ENCODE measurements around the gene KRT13. TPM values are rescaled to one million over a fixed set of nuclear protein-coding genes. Genes with fewer than 3 reads are reported as not detected.
A peak's percentile ranks its signal among the peaks of the same experiment; 100 is the strongest.

KRT13 gene
- total RNA-seq, 1 experiment from 2014 or later: not detected

GRCh38 chr17:41499714-41500113 lies 5.7 kb downstream of the KRT13 start:
- no peak for TF ChIP-seq EZH2 (IDR thresholded peaks at IDR 0.05; ENCODE audit: borderline replicate concordance, low read depth, low read length, poor library complexity, severe bottlenecking)
- intact Hi-C loops (cut with micrococcal nuclease; ENCODE audit: unreplicated experiment): loop anchor here (5.0 kb wide), 1 partner anchor 352 kb away; the partner anchor contains the start of gene KRTAP4-5
- CTCF ChIA-PET: no interaction called here
- no peaks in the 10 kb centered on the region for H3K27me3 ChIP-seq (replicated peaks; ENCODE audit: insufficient read depth, low read depth, low read length, poor library complexity)
- H3K36me3 ChIP-seq (ENCODE audit: insufficient read depth, low read length, poor library complexity, severe bottlenecking): no peaks in the 10 kb centered on the region
- no peak overlapping the region for H3K27ac ChIP-seq (ENCODE audit: low read depth, low read length, poor library complexity, severe bottlenecking)
- no peak for DNase-seq (ENCODE audit: low spot score)
- no peaks in the 10 kb centered on the region for H3K9me3 ChIP-seq (ENCODE audit: low read depth, low read length, poor library complexity, severe bottlenecking)
- H3K4me3 ChIP-seq (ENCODE audit: low read depth, low read length, poor library complexity, severe bottlenecking): no peak overlapping the region
- H3K4me1 ChIP-seq (ENCODE audit: insufficient read depth, low read length, poor library complexity, severe bottlenecking): peaks cover 4% of the 10 kb centered on the region
- no TSS peak for BruUV-seq (replicated peaks)
- POLR2A ChIA-PET (ENCODE audit: low non-redundant PET): no interaction called here

- no peaks in the 10 kb centered on the region for H3K9me3 ChIP-seq (ENCODE audit: low read depth, low read length, poor library complexity, severe bottlenecking)
- POLR2A ChIA-PET (ENCODE audit: low non-redundant PET): no interaction called here
- H3K27me3 ChIP-seq (replicated peaks; ENCODE audit: insufficient read depth, low read depth, low read length, poor library complexity): no peaks in the 10 kb centered on the region
- H3K4me3 ChIP-seq (ENCODE audit: low read depth, low read length, poor library complexity, severe bottlenecking): no peak overlapping the region
- intact Hi-C loops (cut with micrococcal nuclease; ENCODE audit: unreplicated experiment): loop anchor here (5.0 kb wide), 1 partner anchor 351 kb away; the partner anchor contains the start of gene KRTAP4-5
- H3K36me3 ChIP-seq (ENCODE audit: insufficient read depth, low read length, poor library complexity, severe bottlenecking): no peaks in the 10 kb centered on the region
- H3K4me1 ChIP-seq (ENCODE audit: insufficient read depth, low read length, poor library complexity, severe bottlenecking): peaks cover 4% of the 10 kb centered on the region
- DNase-seq (ENCODE audit: low spot score): no peak
- no peak overlapping the region for H3K27ac ChIP-seq (ENCODE audit: low read depth, low read length, poor library complexity, severe bottlenecking)
- no TSS peak for BruUV-seq (replicated peaks)
- TF ChIP-seq, protein P1, sequence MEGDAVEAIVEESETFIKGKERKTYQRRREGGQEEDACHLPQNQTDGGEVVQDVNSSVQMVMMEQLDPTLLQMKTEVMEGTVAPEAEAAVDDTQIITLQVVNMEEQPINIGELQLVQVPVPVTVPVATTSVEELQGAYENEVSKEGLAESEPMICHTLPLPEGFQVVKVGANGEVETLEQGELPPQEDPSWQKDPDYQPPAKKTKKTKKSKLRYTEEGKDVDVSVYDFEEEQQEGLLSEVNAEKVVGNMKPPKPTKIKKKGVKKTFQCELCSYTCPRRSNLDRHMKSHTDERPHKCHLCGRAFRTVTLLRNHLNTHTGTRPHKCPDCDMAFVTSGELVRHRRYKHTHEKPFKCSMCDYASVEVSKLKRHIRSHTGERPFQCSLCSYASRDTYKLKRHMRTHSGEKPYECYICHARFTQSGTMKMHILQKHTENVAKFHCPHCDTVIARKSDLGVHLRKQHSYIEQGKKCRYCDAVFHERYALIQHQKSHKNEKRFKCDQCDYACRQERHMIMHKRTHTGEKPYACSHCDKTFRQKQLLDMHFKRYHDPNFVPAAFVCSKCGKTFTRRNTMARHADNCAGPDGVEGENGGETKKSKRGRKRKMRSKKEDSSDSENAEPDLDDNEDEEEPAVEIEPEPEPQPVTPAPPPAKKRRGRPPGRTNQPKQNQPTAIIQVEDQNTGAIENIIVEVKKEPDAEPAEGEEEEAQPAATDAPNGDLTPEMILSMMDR (conservative IDR thresholded peaks at IDR 0.05; ENCODE audit: low read depth, low read length): no peak
- no peak for TF ChIP-seq EZH2 (IDR thresholded peaks at IDR 0.05; ENCODE audit: borderline replicate concordance, low read depth, low read length, poor library complexity, severe bottlenecking)
- CTCF ChIA-PET: no interaction called here
Observed at GRCh38 chr17:41498276-41498675, 7.1 kb downstream of the KRT13 start.

GRCh38 chr17:41496803-41497484 lies 8.5 kb downstream of the KRT13 start:
- TF ChIP-seq, protein P1 (conservative IDR thresholded peaks at IDR 0.05; ENCODE audit: low read depth, low read length): peak; percentile 68
- no peak for TF ChIP-seq EZH2 (IDR thresholded peaks at IDR 0.05; ENCODE audit: borderline replicate concordance, low read depth, low read length, poor library complexity, severe bottlenecking)
- peak; percentile 85 for DNase-seq (ENCODE audit: low spot score)
- H3K9me3 ChIP-seq (ENCODE audit: low read depth, low read length, poor library complexity, severe bottlenecking): no peaks in the 10 kb centered on the region
- H3K27me3 ChIP-seq (replicated peaks; ENCODE audit: insufficient read depth, low read depth, low read length, poor library complexity): no peaks in the 10 kb centered on the region
- BruUV-seq (replicated peaks): no TSS peak
- POLR2A ChIA-PET (ENCODE audit: low non-redundant PET): no interaction called here
- H3K27ac ChIP-seq (ENCODE audit: low read depth, low read length, poor library complexity, severe bottlenecking): no peak overlapping the region
- H3K4me3 ChIP-seq (ENCODE audit: low read depth, low read length, poor library complexity, severe bottlenecking): no peak overlapping the region
- H3K4me1 ChIP-seq (ENCODE audit: insufficient read depth, low read length, poor library complexity, severe bottlenecking): peaks cover 4% of the 10 kb centered on the region
- intact Hi-C loops (cut with micrococcal nuclease; ENCODE audit: unreplicated experiment): loop anchor here (2.0 to 5.0 kb wide), 2 partner anchors 350 to 586 kb away; partner anchors contain the start of gene KRTAP4-5
- CTCF ChIA-PET: interaction anchor here (0.6 kb wide), 2 partner anchors 166 to 590 kb away, joined by 3 to 6 read pairs; no protein-coding TSS in a partner anchor
- H3K36me3 ChIP-seq (ENCODE audit: insufficient read depth, low read length, poor library complexity, severe bottlenecking): no peaks in the 10 kb centered on the region

Measured in A673 (cell line).